HG02938 (cell line): ENCODE measurements around the gene MRPL14.

Experiments
- ATAC-seq: cut with Tn5 transposase; IDR thresholded peaks from one replicate; pipeline ENCODE4 v1.9.1; 2021; ENCODE audit warnings: mild to moderate bottlenecking, moderate library complexity; ENCODE audit not compliant: unreplicated experiment

The MRPL14 gene

DNA sequence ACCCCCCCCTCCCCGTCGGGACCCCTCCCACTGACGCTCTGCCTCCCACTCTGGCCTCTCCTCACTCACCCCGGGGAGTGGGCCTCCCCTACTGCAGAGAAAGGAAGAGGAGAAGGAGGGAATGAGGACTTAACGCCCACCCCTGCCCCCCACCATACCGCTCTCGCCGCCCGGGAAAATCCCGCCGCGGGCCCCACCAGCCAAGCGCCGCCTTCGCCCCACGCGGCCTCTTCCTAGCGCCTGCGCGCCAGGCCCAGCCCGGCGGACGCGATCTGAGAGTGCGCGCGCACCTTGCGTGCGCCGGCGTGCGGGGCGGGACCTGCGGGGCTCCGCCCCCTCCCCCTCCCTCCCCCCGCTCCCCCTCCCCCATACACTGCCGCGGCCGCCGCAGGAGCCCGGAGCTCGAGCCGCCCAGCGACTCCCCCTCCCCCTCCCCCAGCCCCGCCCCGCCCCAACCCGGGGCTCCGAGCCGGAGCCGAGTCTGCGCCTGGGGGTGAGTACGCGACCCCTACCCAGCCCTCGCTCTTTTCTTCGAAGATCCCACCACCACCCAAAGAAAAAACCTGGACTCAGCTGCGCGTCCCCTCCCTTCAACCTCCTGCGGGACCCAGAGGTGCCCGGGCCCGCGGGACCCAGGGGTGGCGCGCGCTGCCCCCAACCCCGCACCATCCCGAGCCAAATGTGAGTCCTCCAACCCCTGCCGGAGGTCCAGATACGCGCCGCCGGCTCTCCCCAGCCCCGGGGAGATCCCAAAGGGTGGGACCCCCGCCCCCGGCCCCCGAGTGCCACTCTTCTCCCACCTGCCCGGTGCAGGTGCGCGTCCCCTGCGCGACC lies at the start of gene MRPL14, which contains the start of gene TMEM63B:
MRPL14 (minus strand) TSS at position 267 of the 834 bp plus-strand sequence. CDS start 10,841 bp downstream, outside the sequence.
TMEM63B (plus strand) TSS at position 369 of the 834 bp plus-strand sequence. CDS start 7,031 bp downstream, outside the sequence.
- ATAC-seq: no peak

- ATAC-seq: no peak
Measured at GRCh38 chr6:44176130-44176761, 49.0 kb upstream of the MRPL14 start.

- no peak for ATAC-seq
Measured at GRCh38 chr6:44172731-44173500, 45.7 kb upstream of the MRPL14 start.

- ATAC-seq: no peak
Measured at GRCh38 chr6:44171899-44172546, 44.8 kb upstream of the MRPL14 start.

DNA sequence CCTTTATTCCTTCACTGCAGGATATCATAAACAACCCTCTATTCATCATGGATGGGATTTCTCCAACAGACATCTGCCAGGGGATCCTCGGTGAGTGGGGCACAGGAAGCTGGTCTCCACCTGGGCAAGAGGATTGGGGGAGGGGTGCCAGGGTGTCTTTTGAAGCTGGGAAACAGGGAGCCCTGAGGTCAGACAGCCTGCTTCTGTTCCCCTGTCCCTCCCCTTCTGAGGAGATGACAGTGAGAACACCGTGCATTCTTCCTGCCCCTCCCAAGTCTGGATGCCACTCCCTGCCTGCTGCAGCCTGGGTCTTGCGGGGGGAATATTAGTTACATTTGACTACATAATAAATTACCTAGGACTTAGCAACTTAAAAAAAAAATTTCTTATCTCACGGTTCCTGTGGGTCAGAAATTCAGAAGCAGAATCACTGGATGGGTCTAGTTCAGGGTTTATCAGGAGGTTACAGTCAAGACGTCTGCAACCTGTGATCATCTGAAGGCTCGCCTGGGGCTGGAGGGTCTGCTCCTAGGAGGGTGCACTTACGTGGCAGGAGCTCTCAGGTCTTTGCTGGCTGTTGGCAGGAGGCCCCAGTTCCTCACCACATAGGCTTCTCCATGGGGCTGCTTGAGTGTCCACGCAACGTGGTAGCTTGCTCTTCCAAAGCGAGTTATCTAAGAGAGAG lies 42.8 kb upstream of the MRPL14 start:
- no peak for ATAC-seq

- ATAC-seq: no peak
Measured at GRCh38 chr6:44169154-44169553, 41.9 kb upstream of the MRPL14 start.

DNA sequence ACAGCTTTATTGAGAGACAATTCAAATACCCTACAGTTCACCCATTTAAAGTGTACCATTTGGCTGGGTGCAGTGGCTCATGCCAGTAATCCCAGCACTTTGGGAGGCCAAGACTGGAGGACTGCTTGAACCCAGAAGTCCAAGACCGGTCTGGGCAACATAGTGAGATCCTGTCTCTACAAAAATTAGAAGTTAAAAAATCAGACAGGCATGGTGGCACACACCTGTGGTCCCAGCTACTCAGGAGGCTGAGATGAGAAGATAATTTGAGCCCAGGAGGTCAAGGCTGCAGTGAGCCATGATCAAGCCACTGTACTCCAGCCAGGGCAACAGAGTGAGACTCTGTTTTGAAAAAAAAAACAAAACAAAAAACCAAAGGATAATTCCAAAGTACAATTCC lies 40.3 kb upstream of the MRPL14 start:
- ATAC-seq: no peak

DNA sequence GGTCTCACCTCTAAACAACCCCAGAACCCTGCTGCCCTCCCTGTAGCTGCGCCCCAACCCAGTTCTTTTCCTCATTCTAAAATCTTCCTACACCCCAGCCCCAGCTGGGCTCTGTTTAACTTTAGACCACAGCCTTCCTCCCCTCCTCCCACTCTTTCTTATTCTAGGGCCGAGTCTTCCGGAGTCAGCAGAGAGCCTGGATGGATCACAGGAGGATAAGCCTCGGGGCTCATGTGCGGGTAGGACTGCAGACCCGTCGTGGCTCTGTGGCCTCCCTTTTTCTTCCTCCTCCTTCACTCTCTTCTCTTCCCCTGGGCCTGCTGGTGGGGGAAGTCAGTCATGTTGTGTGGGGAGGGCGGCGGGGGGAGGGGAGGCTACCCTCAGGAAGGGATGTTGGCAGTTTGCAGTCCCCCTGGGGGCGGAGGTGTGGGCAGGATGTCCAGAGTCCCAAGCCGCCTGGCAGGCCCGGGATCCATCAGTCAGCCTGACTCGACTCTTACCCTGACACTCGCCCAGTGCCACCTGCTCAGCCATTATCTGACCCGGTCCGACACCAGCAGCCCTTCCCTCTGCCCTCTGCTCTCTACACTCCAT lies 39.4 kb upstream of the MRPL14 start:
- no peak for ATAC-seq

GRCh38 chr6:44166116-44166515 lies 38.9 kb upstream of the MRPL14 start:
- no peak for ATAC-seq

- ATAC-seq: no peak
Measured at GRCh38 chr6:44162876-44163625, 35.8 kb upstream of the MRPL14 start.

DNA sequence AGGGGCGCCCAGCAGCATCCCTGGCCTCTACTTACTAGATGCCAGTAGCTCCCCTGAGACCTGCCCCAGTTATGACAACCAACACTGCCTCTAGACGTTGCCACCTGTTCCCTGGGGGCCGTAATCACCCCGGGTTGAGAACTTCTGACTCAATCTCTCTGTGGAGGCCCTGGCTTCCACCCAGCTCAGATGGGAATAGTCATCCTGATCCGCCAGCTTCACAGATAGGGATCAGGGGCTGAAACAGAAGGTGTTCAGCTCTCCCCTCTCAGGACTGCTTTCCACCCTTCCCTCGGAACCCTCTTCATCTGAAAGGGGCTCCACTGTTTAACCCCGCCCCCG lies 34.7 kb upstream of the MRPL14 start:
- ATAC-seq: no peak

DNA sequence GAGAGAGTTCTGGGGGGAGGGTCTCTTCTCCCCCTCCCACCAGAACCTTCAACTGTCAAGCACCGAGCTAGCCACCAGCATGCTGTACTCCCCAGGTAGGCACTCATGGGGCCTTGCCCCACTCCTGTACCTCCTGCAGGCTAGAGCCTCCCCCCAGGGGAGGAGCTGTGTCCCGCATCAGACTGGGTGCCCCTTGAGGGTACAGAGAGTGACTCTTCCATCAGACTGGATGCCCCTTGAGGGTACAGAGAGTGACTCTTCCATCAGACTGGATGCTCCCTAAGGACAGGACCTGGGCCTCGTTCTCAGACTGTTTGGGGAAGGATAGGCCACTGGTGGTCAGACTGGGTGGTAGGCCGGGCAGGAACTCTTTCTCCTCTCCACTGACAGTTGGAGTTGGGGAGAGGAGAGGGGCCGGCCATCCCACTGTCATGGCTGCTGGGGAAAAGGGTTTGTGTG lies 31.5 kb upstream of the MRPL14 start, which contains the start of gene CAPN11:
CAPN11 (plus strand) TSS at position 51 of the 459 bp plus-strand sequence; CDS start at position 80, 29 bp downstream.
- ATAC-seq: no peak

DNA sequence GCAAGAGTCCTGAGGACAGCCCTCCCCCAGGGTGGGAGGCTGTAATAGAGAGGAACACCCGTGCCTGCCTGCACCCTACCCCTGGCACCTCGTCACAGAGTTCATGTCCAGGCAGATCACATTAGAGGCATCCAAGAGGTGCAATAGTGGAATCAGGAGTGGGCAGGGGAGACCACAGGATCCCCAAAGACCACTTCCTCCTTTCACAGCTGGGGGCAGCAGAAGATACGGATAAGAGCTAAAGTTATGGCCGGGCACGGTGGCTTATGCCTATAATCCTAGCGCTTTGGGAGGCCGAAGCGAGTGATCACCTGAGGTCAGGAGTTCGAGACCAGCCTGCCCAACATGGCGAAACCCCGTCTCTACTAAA lies 29.9 kb upstream of the MRPL14 start:
- ATAC-seq: no peak

- ATAC-seq: no peak
Measured at GRCh38 chr6:44156494-44157151, 29.4 kb upstream of the MRPL14 start.

DNA sequence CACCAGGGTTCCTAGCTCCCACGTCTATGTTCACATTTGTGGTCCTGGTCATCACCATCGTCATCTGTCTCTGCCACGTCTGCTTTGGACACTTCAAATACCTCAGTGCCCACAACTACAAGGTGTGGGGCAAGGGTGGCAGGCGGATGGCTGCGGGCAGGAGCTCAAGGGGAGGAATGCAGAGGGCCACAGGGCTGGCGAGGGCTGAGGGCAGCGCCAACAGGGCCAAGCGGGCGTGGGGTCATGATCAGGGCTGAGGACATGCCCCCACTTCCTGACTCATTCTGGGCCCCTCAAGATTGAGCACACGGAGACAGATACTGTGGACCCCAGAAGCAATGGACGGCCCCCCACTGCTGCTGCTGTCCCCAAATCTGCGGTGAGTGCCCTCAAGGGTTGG lies 26.8 kb upstream of the MRPL14 start:
- no peak for ATAC-seq

GRCh38 chr6:44152533-44152932 lies 25.3 kb upstream of the MRPL14 start:
- ATAC-seq: no peak

DNA sequence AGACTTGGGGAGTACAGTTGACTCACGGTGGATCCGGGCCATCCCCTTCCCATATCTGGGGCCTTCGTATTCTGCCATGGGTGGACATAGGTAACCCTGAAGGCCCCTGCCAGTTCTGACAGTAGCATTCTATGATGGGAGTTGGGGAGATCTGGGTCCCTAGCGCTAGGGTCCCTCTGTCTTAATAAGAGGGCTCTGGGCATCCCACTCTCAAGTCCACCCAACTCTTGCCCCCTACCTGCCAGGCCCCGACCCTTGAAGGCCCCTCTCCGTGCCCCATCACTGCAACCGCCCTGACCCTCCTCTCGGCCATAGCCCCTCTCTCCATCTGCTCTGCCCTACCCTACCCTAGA lies 24.8 kb upstream of the MRPL14 start:
- no peak for ATAC-seq

GRCh38 chr6:44151348-44152108 lies 24.3 kb upstream of the MRPL14 start:
- peak; percentile 55 for ATAC-seq
